IPS DF 6.9 (cell line): Measurements from ENCODE around the gene IGSF8.

Experiments
- DNase-seq: peaks from one replicate; pipeline ENCODE4 v3.0.0-alpha.2; 2013; ENCODE audit warnings: low read depth, low spot score
- H3K27ac ChIP-seq: one replicate; pipeline ENCODE4 v1.5.1; 2013; ENCODE audit warnings: low read length, control low read depth
- H3K27me3 ChIP-seq: 2 replicates; pipeline ENCODE4 v1.6.1; 2013; ENCODE audit warnings: mild to moderate bottlenecking, low read length; ENCODE audit not compliant: control insufficient read depth, insufficient read depth
- H3K36me3 ChIP-seq: 2 replicates; pipeline ENCODE4 v1.6.1; 2013; ENCODE audit warnings: low read length; ENCODE audit not compliant: control insufficient read depth, insufficient read depth
- H3K4me1 ChIP-seq: 2 replicates; pipeline ENCODE4 v1.6.1; 2013; ENCODE audit warnings: low read length; ENCODE audit not compliant: control insufficient read depth, insufficient read depth
- H3K4me3 ChIP-seq: 2 replicates; pipeline ENCODE4 v1.5.1; 2013; ENCODE audit warnings: mild to moderate bottlenecking, low read length
- H3K9me3 ChIP-seq: 2 replicates; pipeline ENCODE4 v1.6.1; 2013; ENCODE audit warnings: low read length, inconsistent platforms; ENCODE audit not compliant: control insufficient read depth, insufficient read depth
- WGBS: extraction: QIAGEN DNeasy Blood & Tissue Kit; methylation state at CpG from one replicate; pipeline ENCODE4 v1.1.7; 2013; ENCODE audit warnings: mixed read lengths, missing lambda C conversion rate; ENCODE audit not compliant: insufficient read length, insufficient coverage; 5-methylcytosine and 5-hydroxymethylcytosine counted together

The IGSF8 gene

GRCh38 chr1:160095382-160096105 lies 2.9 kb downstream of the IGSF8 start:
- Histone ChIP-seq H3K27me3 (no peaks in the 10 kb centered on the region), H3K4me1 (peaks cover 22% of the 10 kb centered on the region), H3K4me3 (no peak overlapping the region), H3K36me3 (peaks cover 25% of the 10 kb centered on the region), H3K27ac (no peak overlapping the region), H3K9me3 (no peaks in the 10 kb centered on the region)
- no peak for DNase-seq
- WGBS = no CpG with 5 or more reads among the region's 4 CpGs

GRCh38 chr1:160094806-160095205 lies 3.6 kb downstream of the IGSF8 start:
- Histone ChIP-seq H3K4me1 (peaks cover 22% of the 10 kb centered on the region), H3K27me3 (no peaks in the 10 kb centered on the region), H3K36me3 (peaks cover 25% of the 10 kb centered on the region), H3K4me3 (no peak overlapping the region), H3K9me3 (no peaks in the 10 kb centered on the region), H3K27ac (no peak overlapping the region)
- WGBS = no CpG with 5 or more reads among the region's 14 CpGs
- no peak for DNase-seq

GRCh38 chr1:160094291-160094625 lies 4.2 kb downstream of the IGSF8 start:
- Histone ChIP-seq H3K9me3 (no peaks in the 10 kb centered on the region), H3K27me3 (no peaks in the 10 kb centered on the region), H3K4me3 (no peak overlapping the region), H3K4me1 (peaks cover 22% of the 10 kb centered on the region), H3K27ac (no peak overlapping the region), H3K36me3 (peaks cover 25% of the 10 kb centered on the region)
- no peak for DNase-seq
- no CpG with 5 or more reads among the region's 4 CpGs for WGBS

GRCh38 chr1:160093624-160094290 lies 4.7 kb downstream of the IGSF8 start:
- Histone ChIP-seq H3K9me3 (no peaks in the 10 kb centered on the region), H3K36me3 (peaks cover 25% of the 10 kb centered on the region), H3K27me3 (no peaks in the 10 kb centered on the region), H3K4me1 (peaks cover 22% of the 10 kb centered on the region), H3K27ac (no peak overlapping the region), H3K4me3 (no peak overlapping the region)
- DNase-seq = no peak
- WGBS = no CpG with 5 or more reads among the region's 21 CpGs

GRCh38 chr1:160093069-160093395 lies 5.4 kb downstream of the IGSF8 start:
- Histone ChIP-seq H3K27me3 (no peaks in the 10 kb centered on the region), H3K9me3 (no peaks in the 10 kb centered on the region), H3K27ac (no peak overlapping the region), H3K4me3 (no peak overlapping the region), H3K4me1 (peaks cover 22% of the 10 kb centered on the region), H3K36me3 (peaks cover 25% of the 10 kb centered on the region)
- no peak for DNase-seq
- no CpG with 5 or more reads among the region's 9 CpGs for WGBS

GRCh38 chr1:160092366-160093068 lies 5.9 kb downstream of the IGSF8 start:
- H3K27ac ChIP-seq = no peak overlapping the region
- H3K9me3 ChIP-seq = no peaks in the 10 kb centered on the region
- H3K27me3 ChIP-seq = no peaks in the 10 kb centered on the region
- H3K4me1 ChIP-seq = peaks cover 18% of the 10 kb centered on the region
- WGBS = no CpG with 5 or more reads among the region's 32 CpGs
- no peak overlapping the region for H3K4me3 ChIP-seq
- H3K36me3 ChIP-seq = peaks cover 25% of the 10 kb centered on the region
- DNase-seq = no peak

GRCh38 chr1:160091666-160092223 lies 6.7 kb downstream of the IGSF8 start:
- H3K27me3 ChIP-seq = no peaks in the 10 kb centered on the region
- no peak overlapping the region for H3K4me3 ChIP-seq
- peaks cover 25% of the 10 kb centered on the region for H3K36me3 ChIP-seq
- no peaks in the 10 kb centered on the region for H3K9me3 ChIP-seq
- peaks cover 12% of the 10 kb centered on the region for H3K4me1 ChIP-seq
- no CpG with 5 or more reads among the region's 5 CpGs for WGBS
- no peak for DNase-seq
- H3K27ac ChIP-seq = no peak overlapping the region

GRCh38 chr1:160090760-160091159 lies 7.7 kb downstream of the IGSF8 start:
- Histone ChIP-seq H3K36me3 (peaks cover 25% of the 10 kb centered on the region), H3K4me1 (peaks cover 6% of the 10 kb centered on the region), H3K27me3 (no peaks in the 10 kb centered on the region), H3K4me3 (no peak overlapping the region), H3K9me3 (no peaks in the 10 kb centered on the region), H3K27ac (no peak overlapping the region)
- WGBS = no CpG with 5 or more reads among the region's 4 CpGs
- no peak for DNase-seq

GRCh38 chr1:160089883-160090282 lies 8.5 kb downstream of the IGSF8 start:
- Histone ChIP-seq H3K9me3 (no peaks in the 10 kb centered on the region), H3K4me3 (no peak overlapping the region), H3K4me1 (no peaks in the 10 kb centered on the region), H3K27ac (no peak overlapping the region), H3K36me3 (peaks cover 23% of the 10 kb centered on the region), H3K27me3 (no peaks in the 10 kb centered on the region)
- no CpG with 5 or more reads among the region's 3 CpGs for WGBS
- DNase-seq = no peak

- DNase-seq = no peak
- Histone ChIP-seq H3K27ac (no peak overlapping the region), H3K9me3 (no peaks in the 10 kb centered on the region), H3K4me1 (peaks cover 3% of the 10 kb centered on the region), H3K4me3 (no peak overlapping the region), H3K36me3 (peaks cover 4% of the 10 kb centered on the region), H3K27me3 (peaks cover 4% of the 10 kb centered on the region; the same call in 1 of the 2 replicates)
- WGBS = no CpG with 5 or more reads among the region's 12 CpGs
These were observed 11.2 kb downstream of the IGSF8 start for GRCh38 chr1:160087118-160087662.
